Stomach (tissue), 4 donors: ENCODE measurements around the gene ZFHX3.

Experiments used
- EP300 ChIP-seq: sonication (generic); formaldehyde crosslinking; IDR thresholded peaks from one replicate; pipeline ENCODE4 v1.6.1; 2017; ENCODE audit warnings: antibody characterized with exemption
- POLR2A ChIP-seq, 4 donors: fragments of 450-650 bp; IDR thresholded peaks; one replicate each; pipeline ENCODE4 v1.6.1; 2016; ENCODE audit warnings: antibody characterized with exemption in 4 of 4, control low read depth in 2 of 4, mild to moderate bottlenecking in 1 of 4, moderate library complexity in 1 of 4
- POLR2AphosphoS5 ChIP-seq, 3 donors: sonication (generic); formaldehyde crosslinking; IDR thresholded peaks; one replicate each; pipeline ENCODE4 v1.6.1; 2016; ENCODE audit warnings: antibody characterized with exemption in 3 of 3
- TF ChIP-seq, protein P1 (sequence below), 7 experiments: fragments of 450-650 bp in 4 of 7; fragments of 200-600 bp in 3 of 7; sonication (generic) in 3 of 7; IDR thresholded peaks; one replicate each; pipeline ENCODE4 v1.5.1; 2016 to 2019; ENCODE audit warnings: antibody characterized with exemption in 7 of 7, control low read depth in 2 of 7, mild to moderate bottlenecking in 1 of 7

- TF ChIP-seq, protein P1, sequence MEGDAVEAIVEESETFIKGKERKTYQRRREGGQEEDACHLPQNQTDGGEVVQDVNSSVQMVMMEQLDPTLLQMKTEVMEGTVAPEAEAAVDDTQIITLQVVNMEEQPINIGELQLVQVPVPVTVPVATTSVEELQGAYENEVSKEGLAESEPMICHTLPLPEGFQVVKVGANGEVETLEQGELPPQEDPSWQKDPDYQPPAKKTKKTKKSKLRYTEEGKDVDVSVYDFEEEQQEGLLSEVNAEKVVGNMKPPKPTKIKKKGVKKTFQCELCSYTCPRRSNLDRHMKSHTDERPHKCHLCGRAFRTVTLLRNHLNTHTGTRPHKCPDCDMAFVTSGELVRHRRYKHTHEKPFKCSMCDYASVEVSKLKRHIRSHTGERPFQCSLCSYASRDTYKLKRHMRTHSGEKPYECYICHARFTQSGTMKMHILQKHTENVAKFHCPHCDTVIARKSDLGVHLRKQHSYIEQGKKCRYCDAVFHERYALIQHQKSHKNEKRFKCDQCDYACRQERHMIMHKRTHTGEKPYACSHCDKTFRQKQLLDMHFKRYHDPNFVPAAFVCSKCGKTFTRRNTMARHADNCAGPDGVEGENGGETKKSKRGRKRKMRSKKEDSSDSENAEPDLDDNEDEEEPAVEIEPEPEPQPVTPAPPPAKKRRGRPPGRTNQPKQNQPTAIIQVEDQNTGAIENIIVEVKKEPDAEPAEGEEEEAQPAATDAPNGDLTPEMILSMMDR (IDR thresholded peaks at IDR 0.05): no peak
- no peak for TF ChIP-seq POLR2A (IDR thresholded peaks at IDR 0.05)
- TF ChIP-seq POLR2AphosphoS5 (IDR thresholded peaks at IDR 0.05): no peak
- TF ChIP-seq EP300: no peak
These were observed 212.8 kb downstream of the ZFHX3 start for GRCh38 chr16:72835086-72835485.
